Measurements from ENCODE around the gene BEGAIN.

BEGAIN gene

GRCh38 chr14:100592461-100592891 lies 5.3 kb upstream of the BEGAIN start:
- ChIA-PET POLR2A (no interaction called here), CTCF (no interaction called here)
- DNase-seq (ENCODE audit: extremely low spot score) = no peak
- TF ChIP-seq CTCF (IDR thresholded peaks at IDR 0.05; ENCODE audit: control extremely low read depth, extremely low read depth, low read depth, missing control alignments) = no peak

GRCh38 chr14:100591453-100592371 lies 4.5 kb upstream of the BEGAIN start:
- no peak for DNase-seq (ENCODE audit: extremely low spot score)
- no peak for TF ChIP-seq CTCF (IDR thresholded peaks at IDR 0.05; ENCODE audit: control extremely low read depth, extremely low read depth, low read depth, missing control alignments)
- CTCF ChIA-PET = no interaction called here
- POLR2A ChIA-PET = no interaction called here

- no peak for DNase-seq (ENCODE audit: extremely low spot score)
- TF ChIP-seq CTCF (IDR thresholded peaks at IDR 0.05; ENCODE audit: control extremely low read depth, extremely low read depth, low read depth, missing control alignments) = no peak
- POLR2A ChIA-PET = no interaction called here
- CTCF ChIA-PET = no interaction called here
Measured at GRCh38 chr14:100590726-100591452, 3.7 kb upstream of the BEGAIN start.

GRCh38 chr14:100589760-100590469 lies 2.7 kb upstream of the BEGAIN start:
- ChIA-PET POLR2A (no interaction called here), CTCF (no interaction called here)
- no peak for DNase-seq (ENCODE audit: extremely low spot score)
- no peak for TF ChIP-seq CTCF (IDR thresholded peaks at IDR 0.05; ENCODE audit: control extremely low read depth, extremely low read depth, low read depth, missing control alignments)

DNA sequence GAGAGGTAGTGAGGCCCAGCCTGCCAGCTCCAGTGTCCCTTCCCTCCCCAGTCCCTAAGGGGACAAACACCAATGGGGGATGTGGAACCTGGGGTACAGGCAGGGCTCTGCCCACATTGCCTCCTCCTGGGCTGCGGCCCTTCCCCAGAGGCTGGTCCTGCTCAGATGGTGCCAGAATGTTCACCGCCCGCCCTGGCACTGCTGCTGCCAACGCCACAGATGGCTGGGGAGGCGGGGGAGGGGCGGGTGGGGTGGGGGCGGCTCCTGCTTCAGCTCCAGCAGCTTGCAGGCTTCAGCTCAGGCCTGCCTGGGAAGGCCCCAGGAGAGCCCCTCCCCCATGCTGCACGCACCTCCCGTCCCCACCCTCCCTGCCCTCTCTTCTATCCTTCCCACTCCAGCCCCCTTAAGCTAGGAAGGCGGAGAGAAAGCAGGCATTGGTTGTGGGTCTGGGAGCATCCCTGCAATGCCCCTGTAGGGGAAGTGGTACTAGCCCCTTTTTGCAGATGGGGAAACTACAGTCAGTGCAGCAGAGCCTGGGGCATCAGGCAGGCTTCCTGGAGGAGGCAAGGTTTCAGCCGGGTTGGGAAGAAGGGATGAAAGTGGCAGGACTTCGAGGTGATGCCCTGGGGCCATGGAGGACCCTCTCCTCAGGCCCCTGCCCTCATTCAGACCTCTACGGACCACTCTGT lies 2.0 kb upstream of the BEGAIN start:
- POLR2A ChIA-PET = no interaction called here
- CTCF ChIA-PET = no interaction called here
- no peak for DNase-seq (ENCODE audit: extremely low spot score)
- no peak for TF ChIP-seq CTCF (IDR thresholded peaks at IDR 0.05; ENCODE audit: control extremely low read depth, extremely low read depth, low read depth, missing control alignments)

- ChIA-PET CTCF (no interaction called here), POLR2A (no interaction called here)
- no peak for DNase-seq (ENCODE audit: extremely low spot score)
- TF ChIP-seq CTCF (IDR thresholded peaks at IDR 0.05; ENCODE audit: control extremely low read depth, extremely low read depth, low read depth, missing control alignments) = no peak
Measured at GRCh38 chr14:100588671-100589070, 1.5 kb upstream of the BEGAIN start.
